HG03108 (cell line): ENCODE measurements around the gene TRAPPC6A.
A peak's percentile ranks its signal among the peaks of the same experiment; 100 is the strongest.

Experiments used
- ATAC-seq: cut with Tn5 transposase; IDR thresholded peaks from one replicate; pipeline ENCODE4 v1.9.1; 2021; ENCODE audit warnings: moderate library complexity; ENCODE audit not compliant: unreplicated experiment

Gene TRAPPC6A

DNA sequence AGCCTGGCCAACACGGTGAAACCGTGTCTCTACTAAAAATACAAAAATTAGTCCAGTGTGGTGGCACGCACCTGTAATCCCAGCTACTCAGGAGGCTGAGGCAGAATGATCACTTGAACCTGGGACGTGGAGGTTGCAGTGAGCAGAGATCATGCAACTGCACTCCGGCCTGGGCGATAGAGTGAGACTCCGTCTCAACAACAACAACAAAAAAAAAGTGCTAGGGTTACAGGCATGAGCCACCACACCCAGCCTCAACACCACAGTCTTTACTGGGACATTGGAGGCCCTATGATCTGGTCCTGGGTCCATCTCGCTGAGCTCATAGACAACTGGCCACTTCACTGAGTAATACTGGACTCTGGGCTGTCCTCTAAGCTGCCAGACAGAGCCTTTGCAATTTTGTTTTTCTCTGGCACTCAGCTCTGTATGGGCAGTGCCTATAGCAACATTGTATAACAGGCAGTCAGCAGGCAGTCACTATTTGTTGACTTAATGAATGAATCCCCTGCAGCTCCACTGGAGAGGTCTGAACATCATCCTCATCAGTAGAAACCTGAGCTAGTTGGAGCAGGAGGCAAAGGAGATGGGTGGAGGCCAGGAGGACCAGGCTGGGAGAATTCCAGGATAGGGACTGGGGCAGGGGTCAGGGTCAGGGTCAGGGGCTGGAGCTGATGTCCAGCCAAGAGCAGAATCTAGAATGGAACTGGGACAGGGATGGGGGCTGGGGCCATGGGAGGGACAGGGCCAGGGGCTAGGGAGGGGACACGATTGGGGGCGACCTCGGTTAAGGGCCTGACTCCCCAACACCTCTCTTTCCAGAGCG lies 8.7 kb upstream of the TRAPPC6A start:
- ATAC-seq, result no peak

DNA sequence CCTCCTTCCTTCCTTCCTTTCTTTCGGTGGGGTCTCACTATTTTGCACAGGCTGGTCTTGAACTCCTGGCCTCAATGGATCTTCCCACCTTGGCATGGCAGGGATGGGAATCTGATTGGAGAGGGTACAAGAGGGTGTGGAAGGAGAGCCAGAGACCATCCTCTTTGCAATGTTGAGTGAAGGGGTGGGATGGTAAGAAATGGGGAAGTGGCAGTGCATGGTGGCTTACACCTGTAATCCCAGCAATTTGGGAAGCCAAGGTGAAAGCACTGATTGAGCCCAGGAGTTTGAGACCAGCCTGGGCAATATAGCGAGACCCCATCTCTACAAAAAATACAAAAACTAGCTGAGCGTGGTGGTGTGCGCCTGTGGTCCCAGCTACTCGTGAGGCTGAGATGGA lies 6.1 kb upstream of the TRAPPC6A start:
- ATAC-seq, result no peak

GRCh38 chr19:45182758-45183157 lies 4.7 kb upstream of the TRAPPC6A start:
- ATAC-seq, result no peak

GRCh38 chr19:45180936-45181335 lies 2.9 kb upstream of the TRAPPC6A start:
- ATAC-seq, result no peak

DNA sequence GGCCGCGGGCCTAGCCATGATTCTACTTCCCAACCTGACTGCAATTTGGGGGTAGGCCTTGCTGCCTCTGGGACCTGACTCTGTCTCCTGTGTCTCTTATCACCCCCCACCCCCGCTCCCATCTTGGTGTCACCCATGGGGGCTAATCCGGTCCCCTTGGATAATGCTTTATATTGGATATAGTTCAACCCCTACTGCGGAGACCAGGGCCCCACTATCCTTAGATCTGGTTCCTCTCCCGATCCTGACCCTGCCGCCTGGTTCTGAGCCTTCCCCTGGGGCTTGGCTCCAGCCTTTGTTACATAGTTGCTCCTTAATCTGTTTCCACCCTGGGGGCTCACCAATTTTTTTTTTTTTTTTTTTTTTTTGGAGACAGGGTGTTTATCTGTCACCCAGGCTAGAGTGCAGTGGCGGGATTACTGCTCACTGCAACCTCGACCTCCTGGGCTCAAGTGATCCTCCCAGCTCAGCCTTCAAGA lies 1.9 kb upstream of the TRAPPC6A start:
- no peak for ATAC-seq

DNA sequence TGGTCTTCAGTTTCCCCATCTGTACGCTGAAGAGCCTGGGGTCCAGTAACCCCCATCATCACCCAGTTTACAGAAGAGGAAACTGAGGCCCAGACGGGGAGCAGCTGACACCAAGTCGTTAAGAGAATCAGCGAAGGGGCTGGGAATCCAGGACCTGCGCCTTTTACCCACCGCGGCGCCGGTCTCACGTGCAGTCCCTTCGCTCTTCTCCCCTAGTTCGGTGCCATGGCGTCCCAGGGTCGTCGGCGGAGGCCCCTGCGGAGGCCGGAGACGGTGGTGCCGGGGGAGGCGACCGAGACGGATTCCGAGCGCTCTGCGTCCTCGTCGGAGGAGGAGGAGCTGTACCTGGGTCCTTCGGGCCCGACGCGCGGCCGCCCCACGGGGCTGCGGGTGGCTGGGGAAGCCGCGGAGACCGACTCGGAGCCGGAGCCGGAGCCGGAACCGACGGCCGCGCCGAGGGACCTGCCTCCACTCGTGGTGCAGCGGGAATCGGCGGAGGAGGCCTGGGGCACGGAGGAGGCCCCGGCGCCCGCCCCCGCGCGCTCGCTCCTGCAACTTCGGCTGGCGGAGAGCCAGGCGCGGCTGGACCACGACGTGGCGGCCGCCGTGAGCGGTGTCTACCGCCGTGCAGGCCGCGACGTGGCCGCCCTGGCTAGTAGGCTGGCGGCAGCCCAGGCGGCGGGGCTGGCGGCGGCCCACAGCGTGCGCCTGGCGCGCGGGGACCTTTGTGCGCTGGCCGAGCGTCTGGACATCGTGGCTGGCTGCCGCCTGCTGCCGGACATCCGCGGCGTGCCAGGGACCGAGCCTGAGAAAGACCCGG lies 1.2 kb upstream of the TRAPPC6A start:
- ATAC-seq, result no peak

DNA sequence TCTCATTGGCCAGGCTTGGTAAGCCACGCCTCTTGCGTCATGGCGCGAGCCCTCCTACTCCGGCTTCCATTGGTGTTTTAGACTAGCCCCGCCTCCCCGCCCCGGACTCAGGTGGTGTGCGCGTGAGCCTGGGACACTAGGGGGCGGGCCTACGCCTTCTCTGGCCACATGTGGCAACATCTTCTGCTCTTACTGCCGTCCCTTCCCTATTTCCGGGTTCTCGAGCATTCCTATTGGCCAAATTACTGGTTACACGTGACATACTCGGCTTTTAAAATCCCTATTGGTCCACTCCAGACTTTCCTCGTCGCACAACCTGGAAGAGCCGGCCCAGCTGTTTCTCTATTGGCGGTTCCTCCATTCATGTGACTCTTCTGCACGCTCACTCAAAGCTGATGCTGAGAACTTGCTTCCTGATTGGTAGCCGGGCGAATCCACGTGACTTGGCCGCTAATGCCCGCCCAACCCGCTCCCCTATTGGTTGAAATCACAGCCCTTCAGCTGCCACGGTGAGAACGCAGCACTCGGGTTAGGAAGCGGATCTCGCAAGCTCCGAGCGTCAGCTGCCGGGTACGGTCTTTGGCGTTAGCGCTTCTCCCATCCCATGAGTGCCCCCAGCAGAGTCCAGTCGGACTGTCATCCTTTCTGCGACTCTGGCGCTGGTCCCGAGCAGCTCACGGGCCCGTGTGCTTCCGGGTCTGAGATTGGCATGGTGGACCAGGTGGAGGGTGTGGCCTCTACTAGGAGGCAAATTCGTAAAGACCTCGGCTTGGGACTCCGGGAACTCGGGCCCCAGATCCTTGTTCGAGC lies 430 bp upstream of the TRAPPC6A start, which contains the start of gene BLOC1S3:
Gene BLOC1S3, plus strand, starts transcription at position 523 of the 810 bp plus-strand sequence. CDS start 513 bp downstream, outside the sequence.
- peak; percentile 77 for ATAC-seq

DNA sequence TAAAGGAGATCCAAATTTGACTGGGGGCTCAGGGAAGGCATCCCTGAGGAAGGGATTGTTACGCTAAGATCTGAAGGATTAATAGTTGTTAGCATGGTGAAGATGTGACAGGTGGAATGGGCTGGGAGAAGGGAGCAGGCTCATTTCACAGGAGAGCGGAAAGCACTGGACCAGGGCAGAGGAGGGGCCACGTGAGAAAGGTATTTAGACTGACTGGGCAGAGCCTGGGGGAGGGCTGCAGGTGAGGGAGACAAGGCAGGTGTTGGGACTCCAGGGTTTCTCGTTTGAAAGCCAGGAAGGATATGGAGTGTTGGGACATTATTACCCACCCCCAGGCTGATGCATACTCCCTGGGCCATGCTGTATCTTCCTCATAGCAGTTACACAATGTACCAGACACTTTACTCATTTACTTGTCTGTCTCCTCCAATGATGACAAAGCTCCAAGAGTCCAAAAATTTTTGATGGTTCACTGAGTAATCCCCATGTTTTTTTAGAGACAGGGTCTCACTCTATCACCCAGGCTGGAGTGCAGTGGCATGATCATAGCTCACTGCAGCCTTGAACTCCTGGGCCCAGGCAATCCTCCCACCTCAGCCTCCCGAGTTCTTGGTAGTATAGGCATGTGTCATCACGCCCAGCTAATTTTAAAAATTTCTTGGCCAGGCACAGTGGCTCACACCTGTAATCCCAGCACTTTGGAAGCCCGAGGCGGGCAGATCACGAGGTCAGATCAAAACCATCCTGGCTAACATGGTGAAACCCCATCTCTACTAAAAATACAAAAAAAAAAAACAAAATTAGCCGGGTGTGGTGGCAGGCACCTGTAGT lies 2.3 kb downstream of the TRAPPC6A start:
- ATAC-seq, result no peak

DNA sequence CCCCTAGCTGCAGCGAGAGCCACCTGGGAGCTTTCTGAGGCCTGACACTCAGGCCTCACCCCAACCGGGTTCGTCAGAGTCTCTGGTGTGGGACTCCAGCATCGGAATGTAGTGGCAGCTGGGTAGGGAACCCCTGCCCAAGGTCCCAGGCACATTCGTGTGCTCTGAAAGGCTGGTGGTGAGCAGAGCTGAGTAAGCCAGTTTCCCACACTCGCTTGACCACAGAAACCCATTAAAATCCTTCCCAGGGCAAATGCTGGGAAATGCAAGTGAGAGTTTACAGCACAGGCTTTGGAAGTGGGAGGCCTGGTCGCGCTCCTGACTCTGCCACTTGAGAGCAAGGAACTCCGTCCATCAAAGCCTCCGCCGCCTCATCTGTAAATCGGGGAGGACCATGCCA lies 4.2 kb downstream of the TRAPPC6A start:
- no peak for ATAC-seq

DNA sequence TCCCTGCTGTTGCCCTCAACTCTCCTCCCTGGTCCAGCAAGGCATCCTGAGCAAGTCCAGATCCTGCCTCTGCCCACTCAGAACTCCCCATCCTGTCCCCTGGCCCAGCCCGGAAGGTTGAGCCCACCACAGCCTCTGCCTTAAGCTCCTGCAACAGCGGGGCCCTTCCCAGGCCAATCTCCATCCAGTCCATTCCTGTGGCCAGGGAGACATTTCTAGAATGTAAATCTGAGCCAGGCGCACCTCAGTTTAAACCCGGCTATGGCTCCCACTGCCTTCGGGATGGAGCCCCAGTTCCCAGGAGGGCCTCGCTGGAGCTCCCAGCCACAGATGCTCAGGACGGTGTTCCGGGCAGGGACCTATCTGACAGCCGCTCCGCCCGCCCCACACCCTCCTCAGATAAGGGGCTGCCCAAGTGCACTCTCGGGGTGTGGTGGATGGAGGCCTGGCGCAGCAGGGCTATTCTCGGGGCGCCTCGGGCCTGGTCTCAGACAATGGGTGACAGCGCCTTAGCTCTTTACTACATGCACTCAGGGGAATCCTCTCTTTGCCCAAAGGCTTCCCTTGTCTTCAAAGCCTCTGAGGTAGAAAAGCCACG lies 5.3 kb downstream of the TRAPPC6A start:
- ATAC-seq, result no peak

DNA sequence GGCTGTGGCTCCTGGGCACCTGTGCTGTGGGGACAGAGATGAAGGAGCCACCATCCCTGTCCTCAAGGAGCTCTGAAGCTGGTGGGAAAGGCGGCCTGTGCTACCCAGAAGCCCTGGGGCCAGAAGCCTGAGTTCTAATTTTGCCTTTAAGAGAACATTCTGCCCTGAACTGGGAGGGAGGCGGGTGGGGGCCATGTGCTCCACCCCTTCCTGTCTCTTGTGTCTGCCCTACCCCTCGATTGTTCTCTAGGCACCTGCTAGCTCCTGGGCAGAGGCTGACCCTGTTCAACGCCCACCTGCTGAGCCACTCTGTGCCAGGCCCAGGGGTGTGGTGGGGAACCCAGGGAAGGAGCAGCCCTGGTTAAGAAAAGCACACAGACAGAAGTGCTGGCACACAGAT lies 5.9 kb downstream of the TRAPPC6A start:
- ATAC-seq, result no peak

GRCh38 chr19:45171211-45171623 lies 6.8 kb downstream of the TRAPPC6A start:
- no peak for ATAC-seq

DNA sequence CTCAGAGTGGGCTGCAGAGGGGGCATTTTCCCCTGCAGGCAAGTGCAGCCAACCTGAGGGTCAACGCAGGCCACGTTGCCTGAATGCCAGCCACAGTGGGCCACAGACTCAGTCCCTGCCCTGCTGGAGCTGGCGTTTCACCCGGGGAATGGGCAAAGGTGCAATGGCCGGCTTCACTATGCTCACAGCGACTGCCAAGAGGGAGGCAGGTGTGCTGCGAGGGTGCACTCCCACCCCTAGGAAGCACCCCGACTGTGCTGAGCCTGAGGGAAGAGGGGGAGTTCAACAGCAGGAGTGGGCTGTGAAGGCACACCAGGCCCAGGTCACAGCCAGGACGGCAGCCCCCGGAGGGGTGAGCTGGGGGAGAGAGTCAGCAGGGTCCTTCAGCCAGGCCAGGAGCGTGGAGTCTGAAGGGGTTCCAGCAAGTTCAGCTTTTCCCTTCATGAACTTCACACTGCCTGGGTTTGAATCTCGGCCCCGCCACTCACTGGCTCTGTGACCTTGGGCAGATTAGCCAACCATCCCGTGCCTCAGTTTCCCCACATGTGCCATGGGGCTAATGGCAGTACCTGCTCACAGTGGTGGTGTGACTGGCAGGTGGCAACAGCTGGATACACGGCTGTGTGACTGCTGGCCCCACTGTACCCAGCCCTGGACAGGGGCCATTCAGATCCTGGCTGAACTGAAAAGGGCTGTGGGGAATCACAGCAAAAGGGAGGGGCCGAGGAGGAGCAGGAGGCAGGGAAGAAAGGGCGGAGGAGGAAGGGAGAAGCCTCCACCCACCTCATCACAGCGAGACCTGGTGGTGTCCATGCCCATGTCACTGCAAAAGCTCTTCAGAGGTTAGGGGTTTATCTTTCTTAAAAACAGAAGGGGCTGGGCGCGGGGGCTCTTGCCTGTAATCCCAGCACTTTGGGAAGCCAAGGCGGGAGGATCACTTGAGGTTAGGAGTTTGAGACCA lies 7.6 kb downstream of the TRAPPC6A start:
- ATAC-seq, result no peak

GRCh38 chr19:45169602-45170001 lies 8.4 kb downstream of the TRAPPC6A start:
- ATAC-seq, result no peak

GRCh38 chr19:45168767-45169351 lies 9.2 kb downstream of the TRAPPC6A start:
- no peak for ATAC-seq

DNA sequence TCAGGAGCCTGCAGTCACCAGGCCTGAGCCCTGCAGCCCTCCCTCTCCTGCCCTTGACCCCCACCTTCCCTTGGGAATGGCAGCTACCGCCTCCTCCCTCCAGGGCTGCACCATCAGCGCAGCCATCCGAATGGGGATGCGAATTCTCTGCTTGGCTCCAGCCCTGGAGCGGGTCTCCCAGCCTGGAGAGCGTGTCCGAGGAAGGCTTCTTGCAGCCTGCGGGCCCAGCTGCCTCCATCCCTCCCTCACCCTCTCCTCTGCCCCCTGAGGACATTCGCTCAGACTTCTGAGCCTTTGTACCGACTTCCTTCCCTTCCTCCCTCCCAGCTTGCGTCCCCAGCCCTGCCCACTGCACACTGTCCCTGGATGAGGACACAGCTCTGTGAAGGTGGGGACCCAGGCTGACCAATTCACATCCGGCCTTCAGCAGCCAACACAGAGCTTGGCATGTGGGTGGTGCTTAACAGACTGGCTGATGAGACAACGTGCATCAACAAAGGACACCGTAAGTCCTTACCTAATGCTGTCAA lies 11.2 kb downstream of the TRAPPC6A start:
- ATAC-seq, result no peak

DNA sequence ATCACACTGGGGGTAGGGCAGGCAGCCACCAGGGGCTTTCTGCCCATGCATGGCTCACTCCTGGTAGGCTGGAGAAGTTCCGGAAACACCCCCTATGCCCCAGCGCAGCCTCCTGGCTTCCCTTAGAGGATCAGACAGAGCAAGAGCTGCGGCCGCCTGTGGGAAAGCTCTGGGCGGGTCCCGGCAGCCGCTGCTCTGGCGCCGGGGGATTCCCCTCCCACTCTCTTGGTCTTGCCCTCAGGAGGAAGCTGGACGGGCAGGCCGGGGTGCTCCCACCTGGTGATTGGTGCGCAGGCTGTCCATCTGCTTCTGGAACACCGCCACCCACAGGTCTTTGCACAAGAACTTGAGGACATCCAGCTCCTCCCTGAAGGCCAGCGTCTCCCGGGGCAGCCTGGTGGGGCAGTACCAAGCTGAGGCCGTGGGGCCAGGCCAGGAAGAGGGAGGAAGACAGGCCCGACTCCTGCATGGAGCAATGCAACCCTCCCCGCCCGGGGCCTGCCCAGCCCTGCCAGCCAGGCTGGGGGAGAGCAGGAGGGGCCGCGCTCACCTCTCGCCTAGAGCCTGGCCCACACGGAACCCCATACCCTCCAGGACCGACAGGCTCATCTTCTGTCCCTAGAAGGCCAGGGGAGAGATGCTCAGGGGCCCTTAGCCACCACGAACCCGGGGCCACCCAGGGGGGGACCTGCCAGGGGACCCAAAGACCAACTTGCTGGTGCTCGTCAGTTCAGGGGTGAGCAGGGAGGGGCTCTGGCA lies 13.3 kb downstream of the TRAPPC6A start:
- ATAC-seq, result peak; percentile 73
